Measurements from ENCODE around the gene CYTH3.
"Not testable (repeated sequence)": the region's sequence is repeated elsewhere in the genome, so short reads cannot be mapped to it uniquely, and the experiment has no call there.

Gene CYTH3

DNA sequence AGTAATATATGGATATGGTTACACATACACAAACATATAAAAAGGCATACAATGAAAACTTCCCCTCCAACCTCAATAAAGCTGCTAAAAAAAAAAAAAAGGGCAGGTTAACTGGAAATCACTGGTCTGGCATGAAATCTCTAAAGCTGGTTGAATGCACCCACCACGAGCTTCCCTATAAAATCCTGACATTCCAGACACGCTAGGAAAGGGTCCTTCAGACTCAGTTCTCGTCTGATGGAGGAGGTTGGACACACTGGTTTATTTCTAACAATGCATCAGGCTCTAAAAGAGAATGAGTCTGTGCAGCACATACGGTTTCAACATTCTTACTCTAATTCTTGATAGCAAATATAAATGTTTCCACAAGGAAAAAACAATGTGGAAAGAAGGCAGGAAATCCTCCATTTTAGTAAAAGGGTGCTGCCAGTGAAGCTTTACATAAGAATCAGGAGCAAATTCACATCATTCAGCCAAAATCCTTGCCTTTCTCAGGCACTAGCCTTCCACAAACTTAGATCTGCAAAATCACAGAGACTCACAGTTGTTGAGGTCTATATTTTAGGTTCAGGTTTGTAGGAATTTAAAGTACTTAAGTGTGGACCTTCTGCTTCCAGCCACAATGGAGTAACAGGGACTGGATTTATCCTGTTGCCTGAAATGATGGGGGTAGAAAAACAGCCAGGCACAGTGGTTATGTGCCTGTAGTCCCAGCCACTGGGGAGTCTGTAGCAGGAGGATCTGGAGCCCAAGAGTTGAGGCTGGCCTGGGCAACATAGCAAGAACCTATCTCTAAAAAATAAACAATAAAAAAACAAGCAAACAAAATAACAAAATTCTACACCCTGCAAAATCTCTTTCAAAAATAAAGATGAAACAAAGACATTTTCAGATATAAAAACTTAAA, 73.5 kb downstream of the CYTH3 start:
- DNase-seq (ENCODE audit: low read depth in 2 of 2): no peak

- no peak for DNase-seq (ENCODE audit: low read depth in 2 of 2)
Observed at GRCh38 chr7:6197801-6198551, 74.4 kb downstream of the CYTH3 start.

GRCh38 chr7:6193709-6194108, 78.7 kb downstream of the CYTH3 start:
- DNase-seq (ENCODE audit: low read depth in 2 of 2): no peak

DNA sequence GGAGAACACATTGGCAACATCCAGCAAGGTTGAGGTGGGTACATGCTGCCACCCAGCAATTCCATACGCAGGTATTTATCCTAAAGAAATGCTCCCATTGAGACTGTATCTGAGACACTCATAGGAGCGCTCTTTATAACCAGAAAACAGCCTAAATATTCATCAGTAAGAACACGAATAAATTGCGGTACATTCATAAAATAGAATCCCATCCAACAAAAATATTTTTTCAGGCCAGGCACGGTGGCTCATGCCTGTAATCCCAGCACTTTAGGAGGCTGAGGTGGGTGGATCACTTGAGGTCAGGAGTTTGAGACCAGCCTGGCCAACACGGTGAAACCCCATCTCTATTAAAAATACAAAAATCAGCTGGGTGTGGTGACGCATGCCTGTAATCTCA, 81.9 kb downstream of the CYTH3 start:
- DNase-seq (ENCODE audit: low read depth in 2 of 2): not testable (repeated sequence)

DNA sequence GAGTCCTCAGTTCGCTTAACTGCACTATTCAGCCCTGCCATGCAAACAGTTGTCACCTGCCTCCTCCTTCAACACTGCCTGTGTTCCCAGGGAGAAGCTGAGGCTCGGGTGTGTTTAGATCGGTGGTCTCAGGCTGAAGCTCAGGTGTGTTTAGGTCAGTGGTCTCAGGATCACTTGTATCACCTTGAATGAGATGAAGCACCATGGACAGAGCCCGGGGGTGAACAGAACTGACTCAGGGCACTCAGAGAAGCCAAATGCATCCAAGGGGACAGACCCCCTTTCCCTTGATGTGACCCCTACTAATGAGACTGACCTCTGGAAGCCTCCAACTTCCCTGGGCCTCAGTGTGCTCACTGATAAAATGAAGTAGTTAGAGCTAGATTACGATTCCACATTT, 84.0 kb downstream of the CYTH3 start:
- DNase-seq (ENCODE audit: low read depth in 2 of 2): no peak

DNA sequence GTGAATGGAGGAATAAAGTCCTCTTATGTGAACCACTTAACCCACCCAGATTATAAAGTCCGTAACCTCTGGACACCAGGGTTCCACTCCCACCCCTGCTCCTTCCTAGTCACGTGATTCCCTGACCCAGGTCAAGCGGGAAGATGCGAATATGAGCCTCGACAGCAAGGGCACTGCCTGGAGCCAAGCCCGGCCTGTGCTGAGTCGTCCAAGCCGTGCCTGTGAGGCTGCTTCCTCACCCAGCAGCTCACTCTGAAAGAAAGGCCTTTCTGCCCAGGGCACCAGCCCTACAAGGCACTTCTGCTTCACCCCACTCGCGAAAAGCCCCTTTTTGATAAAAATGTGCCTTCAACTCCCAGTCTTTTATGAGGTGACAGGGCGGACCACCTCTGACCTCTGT, 85.8 kb downstream of the CYTH3 start:
- DNase-seq (ENCODE audit: low read depth in 2 of 2): no peak

GRCh38 chr7:6182993-6183392, 89.4 kb downstream of the CYTH3 start:
- DNase-seq (ENCODE audit: low read depth in 2 of 2): no peak

DNA sequence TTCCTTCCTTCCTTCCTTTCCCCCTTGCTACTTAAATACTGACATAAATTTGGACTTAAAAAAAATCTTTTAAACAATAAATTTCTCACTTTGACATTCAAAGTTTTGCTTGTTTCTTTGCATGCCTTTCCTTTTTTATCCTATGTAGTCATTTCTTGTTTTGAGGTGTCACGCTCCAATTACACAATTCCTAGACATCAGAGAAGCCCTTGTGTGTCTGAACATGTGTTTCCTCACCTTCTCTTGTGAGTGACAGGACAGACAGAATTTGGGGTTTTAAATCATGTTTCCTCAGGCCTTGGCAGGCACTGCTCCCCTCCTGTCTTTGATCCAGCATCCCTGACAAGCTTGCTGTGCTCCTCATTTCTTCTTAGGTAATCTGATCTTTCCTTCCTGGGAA, 91.3 kb downstream of the CYTH3 start:
- no peak for DNase-seq (ENCODE audit: low read depth in 2 of 2)

DNA sequence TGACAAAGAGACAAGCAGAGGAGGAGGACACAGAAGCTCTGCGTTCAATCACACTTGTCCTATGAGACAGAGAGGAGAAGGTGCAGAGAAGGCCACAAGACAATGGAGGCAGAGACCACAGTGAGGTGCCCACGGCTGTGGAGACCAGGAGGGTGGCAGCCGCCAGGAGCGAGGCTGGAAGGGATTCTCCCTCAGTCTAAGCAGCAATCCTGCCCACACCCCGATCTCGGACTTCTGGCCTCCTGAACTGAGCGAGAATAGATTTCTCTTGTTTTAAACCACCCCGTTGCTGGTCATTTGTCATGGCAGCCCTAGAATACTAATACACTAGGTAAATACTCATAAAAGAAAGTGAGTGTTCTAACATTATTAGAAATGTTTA, 92.1 kb downstream of the CYTH3 start:
- no peak for DNase-seq (ENCODE audit: low read depth in 2 of 2)

DNA sequence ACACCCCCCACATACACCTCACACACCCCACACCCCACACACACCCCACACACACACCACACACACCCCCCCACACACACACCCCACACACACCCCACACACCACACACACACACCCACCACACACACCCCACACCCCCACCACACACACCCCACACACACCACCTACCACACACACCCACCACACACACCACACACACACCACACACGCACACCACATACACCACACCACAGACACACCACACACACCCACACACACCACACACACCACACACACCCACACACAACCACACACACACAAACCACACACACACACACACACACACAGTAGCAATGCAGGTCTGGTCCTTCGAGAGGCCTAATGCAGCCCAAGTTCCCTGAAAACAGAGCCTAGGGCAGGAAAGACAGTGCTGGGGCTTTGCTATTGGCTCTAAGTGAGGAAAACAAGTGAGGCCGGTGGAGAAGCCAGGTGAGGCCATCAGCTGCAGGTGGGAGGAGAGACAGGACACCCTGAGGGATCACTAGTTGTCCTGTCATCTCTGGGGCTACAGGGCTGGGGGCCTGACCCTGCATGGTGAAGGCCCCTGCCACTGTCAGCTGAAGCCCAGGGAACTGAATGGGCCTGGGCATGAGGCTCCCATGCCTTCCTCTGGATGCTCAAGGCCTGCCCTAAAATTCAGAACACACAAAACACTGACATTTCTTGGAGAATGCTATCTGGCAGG, 92.6 kb downstream of the CYTH3 start:
- no peak for DNase-seq (ENCODE audit: low read depth in 2 of 2)

GRCh38 chr7:6178298-6179029, 94.0 kb downstream of the CYTH3 start:
- no peak for DNase-seq (ENCODE audit: low read depth in 2 of 2)

GRCh38 chr7:6175645-6176044, 96.8 kb downstream of the CYTH3 start:
- DNase-seq (ENCODE audit: low read depth in 2 of 2): no peak

DNA sequence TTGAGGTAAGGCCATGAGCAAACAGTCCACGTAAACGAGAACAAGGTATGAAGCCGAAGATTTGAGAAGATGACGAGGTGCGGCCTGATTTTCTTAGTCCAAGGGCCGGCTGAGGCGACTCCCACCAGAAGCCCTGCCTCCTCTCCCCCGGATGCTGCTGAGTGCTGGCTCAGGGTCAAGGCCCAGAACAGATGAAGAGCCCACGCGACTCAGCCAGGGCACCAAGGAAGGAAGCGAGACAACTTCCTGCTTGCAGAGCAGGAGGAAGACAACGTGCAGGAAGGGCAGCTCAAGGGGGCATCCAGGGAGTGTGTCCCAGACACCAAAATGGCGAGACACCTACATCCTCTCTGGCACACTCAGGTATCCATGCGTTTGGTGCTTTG, 99.5 kb downstream of the CYTH3 start:
- no peak for DNase-seq (ENCODE audit: low read depth in 2 of 2)

DNA sequence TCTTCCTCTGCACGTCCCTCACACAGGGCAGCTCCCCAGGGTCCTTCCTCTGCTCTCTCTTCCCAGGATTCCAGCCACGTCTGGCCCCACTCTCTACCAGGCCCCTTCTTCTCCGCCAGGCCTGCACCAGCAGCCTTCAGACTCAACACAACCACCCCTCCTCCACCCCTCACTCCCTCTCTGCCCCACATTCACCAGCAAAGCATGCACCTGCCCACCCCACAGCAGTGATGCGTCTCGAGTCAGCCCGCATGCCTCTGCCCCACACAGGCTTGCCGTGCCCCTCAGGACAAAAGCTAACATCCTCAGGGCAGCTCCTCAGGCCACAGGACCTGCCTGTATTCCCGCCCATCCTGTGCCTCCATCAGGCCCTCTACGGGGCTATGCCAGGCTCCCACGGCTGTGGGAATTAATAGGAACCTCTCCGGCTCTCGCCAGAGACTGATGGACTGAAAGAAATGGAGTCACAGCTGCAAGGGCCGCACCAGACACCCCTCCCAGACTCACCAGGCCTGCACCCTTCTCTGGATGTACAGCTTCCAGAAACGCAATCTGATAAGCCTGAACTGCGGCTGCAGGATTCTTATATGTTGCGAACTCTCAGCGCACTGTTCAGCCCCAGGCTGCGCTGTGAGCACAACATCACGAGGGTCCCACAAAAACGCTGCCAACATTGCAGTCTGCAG, 100.1 kb downstream of the CYTH3 start:
- DNase-seq (ENCODE audit: low read depth in 2 of 2): no peak

GRCh38 chr7:6171532-6172223, 100.7 kb downstream of the CYTH3 start:
- DNase-seq (ENCODE audit: low read depth in 2 of 2): no peak

DNA sequence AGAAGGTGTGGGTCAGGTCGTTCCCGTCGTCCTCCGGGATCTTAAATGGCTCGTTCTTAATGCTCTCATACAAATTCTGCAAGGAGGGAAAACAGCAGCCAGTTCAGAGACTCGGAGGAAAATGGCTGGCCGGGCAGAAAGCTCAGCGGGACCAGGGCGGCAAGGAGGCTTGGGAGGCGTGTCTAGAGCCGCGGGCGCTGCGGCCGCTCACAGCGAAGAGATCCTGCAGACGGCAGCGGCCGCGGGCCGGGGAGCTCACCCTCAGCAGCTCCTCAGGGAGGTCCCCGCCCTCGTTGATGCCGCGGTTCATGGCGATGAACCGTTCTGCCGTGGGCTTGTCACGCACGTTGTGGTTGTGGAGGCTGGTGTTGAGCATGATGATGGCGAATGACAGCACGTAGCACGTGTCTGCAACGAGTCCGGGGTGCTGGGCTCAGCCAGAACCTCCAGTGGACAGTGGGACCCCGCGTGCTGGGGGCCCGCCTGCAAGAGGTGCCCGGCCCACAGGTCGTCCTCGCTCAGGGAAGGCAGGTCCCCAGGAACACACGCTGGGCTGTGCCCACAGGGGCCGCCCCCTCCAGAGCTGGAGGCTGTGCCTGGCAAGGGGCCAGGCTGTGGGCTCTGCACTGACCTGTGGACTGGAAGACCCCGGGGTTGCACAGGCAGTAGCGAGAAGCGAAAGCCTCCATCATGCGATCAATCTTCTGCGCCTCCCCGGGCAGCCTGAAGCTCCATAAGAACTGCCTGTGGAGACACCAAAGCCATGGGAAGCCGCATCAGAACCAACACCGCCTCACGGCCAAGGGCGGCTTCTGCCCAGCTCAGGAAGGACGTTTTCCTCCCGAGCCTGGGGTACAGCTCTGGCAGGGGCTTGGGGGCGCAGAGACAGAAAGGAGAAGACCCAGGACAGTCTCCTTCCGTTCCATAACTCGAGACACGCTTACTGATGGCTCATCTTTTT, 101.6 kb downstream of the CYTH3 start:
- DNase-seq (ENCODE audit: low read depth in 2 of 2): no peak

DNA sequence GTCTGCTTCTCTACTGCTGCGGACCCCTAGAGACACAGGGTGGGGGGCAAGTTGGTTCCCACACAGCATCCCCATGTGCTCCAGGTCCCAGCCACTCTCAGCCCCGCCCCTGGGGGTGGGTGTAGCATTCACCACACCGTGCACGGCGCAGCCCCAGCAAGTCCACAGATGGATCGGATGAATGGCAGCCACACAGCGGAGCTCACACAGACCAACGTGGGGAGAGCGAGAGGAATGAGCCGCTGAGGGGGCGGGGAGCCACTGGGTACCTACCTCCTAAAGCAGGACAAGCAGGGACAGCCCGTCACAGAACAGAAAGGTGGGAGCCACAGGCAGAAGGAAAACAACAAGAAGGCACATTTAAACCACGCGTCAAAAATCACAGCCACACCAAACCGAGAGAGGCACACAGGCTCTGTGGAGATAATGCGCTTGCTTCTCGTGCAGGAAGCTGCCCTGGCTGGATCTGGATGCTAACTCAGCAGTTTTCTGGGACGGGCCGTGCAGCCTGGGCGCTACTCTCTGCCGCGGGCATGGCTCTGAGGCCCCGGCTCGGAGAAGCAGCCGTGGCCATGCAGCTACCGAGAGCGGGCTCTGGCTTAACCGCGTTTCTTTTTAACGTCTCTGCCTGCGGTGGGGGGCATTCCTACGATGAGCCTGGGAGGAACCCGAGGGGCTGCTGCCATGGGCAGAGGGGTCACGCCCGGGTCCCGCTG, 102.5 kb downstream of the CYTH3 start:
- DNase-seq (ENCODE audit: low read depth in 2 of 2): no peak

DNA sequence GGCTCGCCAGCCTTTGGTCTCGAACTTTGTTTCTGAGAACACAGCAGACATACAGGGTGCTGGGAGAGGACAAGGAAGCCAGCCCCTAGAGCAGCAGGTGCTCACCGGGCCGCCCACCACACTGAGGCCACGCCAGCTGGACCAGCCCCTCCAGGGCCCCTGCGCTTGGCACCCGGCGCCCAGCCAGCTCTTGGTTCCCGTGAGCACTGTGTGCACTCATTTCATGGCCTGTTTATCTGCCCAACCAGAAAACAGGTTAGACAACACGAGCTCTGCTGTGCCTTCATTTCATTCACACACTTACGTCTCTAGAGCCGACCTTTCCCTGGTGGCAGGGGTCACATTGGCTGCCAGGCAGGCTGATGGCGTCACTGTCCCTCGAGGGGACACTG, 104.0 kb downstream of the CYTH3 start:
- no peak for DNase-seq (ENCODE audit: low read depth in 2 of 2)

Measured in stimulated activated CD8-positive, alpha-beta memory T cell treated with anti-CD3 and anti-CD28 coated beads, Interleukin-2, amount 100 ng/mL, for 48 hours (primary cell).